Hepatocyte (in vitro differentiated cells): ENCODE data around the gene NRCAM. TPM values are rescaled to one million over a fixed set of nuclear protein-coding genes. Genes with fewer than 3 reads are reported as not detected.

Source experiments
- DNase-seq: peaks from one replicate; pipeline ENCODE4 v3.0.0-alpha.2; 2016; ENCODE audit warnings: low spot score
- H2AFZ ChIP-seq: fragments of 200-600 bp; sonication (generic); 2 replicates; pipeline ENCODE4 v1.6.0; 2016; ENCODE audit warnings: antibody characterized with exemption, mild to moderate bottlenecking
- H3K27ac ChIP-seq: fragments of 200-600 bp; sonication (generic); 2 replicates; pipeline ENCODE4 v1.5.1; 2016; ENCODE audit warnings: mild to moderate bottlenecking
- H3K27me3 ChIP-seq: fragments of 200-600 bp; sonication (generic); 2 replicates; pipeline ENCODE4 v1.6.1; 2016
- H3K36me3 ChIP-seq: fragments of 200-600 bp; sonication (generic); replicated peaks from 2 replicates; pipeline ENCODE4 v1.5.1; 2016; ENCODE audit warnings: low read depth; ENCODE audit not compliant: insufficient read depth
- H3K4me1 ChIP-seq: fragments of 200-600 bp; sonication (generic); 2 replicates; pipeline ENCODE4 v1.5.1; 2016; ENCODE audit warnings: mild to moderate bottlenecking, moderate library complexity; ENCODE audit not compliant: insufficient read depth
- H3K4me2 ChIP-seq: fragments of 200-600 bp; sonication (generic); 2 replicates; pipeline ENCODE4 v1.6.0; 2016
- H3K4me3 ChIP-seq: fragments of 200-600 bp; sonication (generic); 2 replicates; pipeline ENCODE4 v1.5.1; 2016; ENCODE audit warnings: mild to moderate bottlenecking
- H3K79me2 ChIP-seq: fragments of 200-600 bp; sonication (generic); 2 replicates; pipeline ENCODE4 v1.6.0; 2017; ENCODE audit warnings: mild to moderate bottlenecking
- H3K9me2 ChIP-seq: fragments of 200-600 bp; sonication (generic); replicated peaks from 2 replicates; pipeline ENCODE4 v1.6.0; 2017; ENCODE audit warnings: mild to moderate bottlenecking; ENCODE audit not compliant: insufficient read depth
- H3K9me3 ChIP-seq: fragments of 200-600 bp; sonication (generic); 2 replicates; pipeline ENCODE4 v1.5.1; 2016; ENCODE audit warnings: low read depth, mild to moderate bottlenecking
- H4K20me1 ChIP-seq: fragments of 200-600 bp; sonication (generic); 2 replicates; pipeline ENCODE4 v1.6.0; 2016; ENCODE audit warnings: mild to moderate bottlenecking; ENCODE audit not compliant: insufficient read depth, poor library complexity, severe bottlenecking
- EZH2 ChIP-seq: fragments of 200-600 bp; sonication (generic); IDR thresholded peaks from 2 replicates; pipeline ENCODE4 v1.6.1; 2016; ENCODE audit warnings: antibody characterized with exemption, mild to moderate bottlenecking, borderline replicate concordance
- EZH2phosphoT487 ChIP-seq: fragments of 200-600 bp; sonication (generic); IDR thresholded peaks from one replicate; pipeline ENCODE4 v1.6.1; 2018; ENCODE audit warnings: antibody characterized with exemption, mild to moderate bottlenecking, low read depth, moderate library complexity; ENCODE audit not compliant: unreplicated experiment, severe bottlenecking
- WGBS: methylation state at CpG from one replicate; pipeline ENCODE4 v1.1.6; 2016; ENCODE audit warnings: low lambda C conversion rate; ENCODE audit errors: missing lambda C conversion rate; 5-methylcytosine and 5-hydroxymethylcytosine counted together
- polyA plus RNA-seq: library from polyadenylated mRNA; unstranded; fragments of >200 nt; fragmentation: Nextera tagmentation; extraction: Ambion mirVana; gene quantifications from 2 replicates; pipeline ENCODE4 v1.2.1, GENCODE V29; 2016
- total RNA-seq: library from RNA; depleted of rRNA; stranded (reverse); fragments of >200 nt; gene quantifications from 2 replicates; pipeline ENCODE4 v1.2.3, GENCODE V29; 2014
- TF ChIP-seq, protein P1 (sequence below): fragments of 200-600 bp; sonication (generic); IDR thresholded peaks from 2 replicates; pipeline ENCODE4 v1.5.1; 2016; ENCODE audit warnings: antibody characterized with exemption, mild to moderate bottlenecking; ENCODE audit not compliant: poor library complexity

The NRCAM gene
- total and polyA plus RNA-seq, 2 experiments from 2014 or later = 16.0 to 34.4 TPM

DNA sequence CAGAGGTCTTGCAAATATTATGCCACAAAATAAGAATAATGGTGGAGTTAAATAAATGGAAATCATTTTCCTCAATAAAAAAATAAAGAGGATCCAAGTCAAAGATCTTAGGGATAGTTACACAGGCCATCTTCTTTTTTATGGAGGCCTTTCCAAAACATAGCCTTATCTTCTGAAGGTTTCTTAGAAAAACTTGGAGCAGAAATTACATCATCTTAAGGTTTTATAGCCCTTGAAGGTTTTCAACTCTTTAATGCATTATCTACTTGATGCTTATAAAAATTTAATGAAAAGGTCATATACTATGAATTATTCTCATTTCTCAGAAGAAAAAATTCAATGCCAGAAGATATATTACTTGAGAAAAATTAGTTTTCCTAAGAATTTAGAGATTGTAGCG is 231.8 kb downstream of the NRCAM start:
- Histone ChIP-seq H3K9me3 (no peaks in the 10 kb centered on the region), H3K4me2 (no peak overlapping the region), H3K4me1 (no peaks in the 10 kb centered on the region), H3K4me3 (no peak overlapping the region), H3K9me2 (no peaks in the 10 kb centered on the region), H3K36me3 (no peaks in the 10 kb centered on the region), H3K79me2 (no peaks in the 10 kb centered on the region), H3K27me3 (no peaks in the 10 kb centered on the region), H4K20me1 (no peaks in the 10 kb centered on the region), H2AFZ (no peak overlapping the region), H3K27ac (no peak overlapping the region)
- no peak for DNase-seq
- TF ChIP-seq EZH2 = no peak
- TF ChIP-seq, protein P1, sequence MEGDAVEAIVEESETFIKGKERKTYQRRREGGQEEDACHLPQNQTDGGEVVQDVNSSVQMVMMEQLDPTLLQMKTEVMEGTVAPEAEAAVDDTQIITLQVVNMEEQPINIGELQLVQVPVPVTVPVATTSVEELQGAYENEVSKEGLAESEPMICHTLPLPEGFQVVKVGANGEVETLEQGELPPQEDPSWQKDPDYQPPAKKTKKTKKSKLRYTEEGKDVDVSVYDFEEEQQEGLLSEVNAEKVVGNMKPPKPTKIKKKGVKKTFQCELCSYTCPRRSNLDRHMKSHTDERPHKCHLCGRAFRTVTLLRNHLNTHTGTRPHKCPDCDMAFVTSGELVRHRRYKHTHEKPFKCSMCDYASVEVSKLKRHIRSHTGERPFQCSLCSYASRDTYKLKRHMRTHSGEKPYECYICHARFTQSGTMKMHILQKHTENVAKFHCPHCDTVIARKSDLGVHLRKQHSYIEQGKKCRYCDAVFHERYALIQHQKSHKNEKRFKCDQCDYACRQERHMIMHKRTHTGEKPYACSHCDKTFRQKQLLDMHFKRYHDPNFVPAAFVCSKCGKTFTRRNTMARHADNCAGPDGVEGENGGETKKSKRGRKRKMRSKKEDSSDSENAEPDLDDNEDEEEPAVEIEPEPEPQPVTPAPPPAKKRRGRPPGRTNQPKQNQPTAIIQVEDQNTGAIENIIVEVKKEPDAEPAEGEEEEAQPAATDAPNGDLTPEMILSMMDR = no peak
- no peak for TF ChIP-seq EZH2phosphoT487
- WGBS = 95% methylated on average over 1 of the region's 1 CpG

DNA sequence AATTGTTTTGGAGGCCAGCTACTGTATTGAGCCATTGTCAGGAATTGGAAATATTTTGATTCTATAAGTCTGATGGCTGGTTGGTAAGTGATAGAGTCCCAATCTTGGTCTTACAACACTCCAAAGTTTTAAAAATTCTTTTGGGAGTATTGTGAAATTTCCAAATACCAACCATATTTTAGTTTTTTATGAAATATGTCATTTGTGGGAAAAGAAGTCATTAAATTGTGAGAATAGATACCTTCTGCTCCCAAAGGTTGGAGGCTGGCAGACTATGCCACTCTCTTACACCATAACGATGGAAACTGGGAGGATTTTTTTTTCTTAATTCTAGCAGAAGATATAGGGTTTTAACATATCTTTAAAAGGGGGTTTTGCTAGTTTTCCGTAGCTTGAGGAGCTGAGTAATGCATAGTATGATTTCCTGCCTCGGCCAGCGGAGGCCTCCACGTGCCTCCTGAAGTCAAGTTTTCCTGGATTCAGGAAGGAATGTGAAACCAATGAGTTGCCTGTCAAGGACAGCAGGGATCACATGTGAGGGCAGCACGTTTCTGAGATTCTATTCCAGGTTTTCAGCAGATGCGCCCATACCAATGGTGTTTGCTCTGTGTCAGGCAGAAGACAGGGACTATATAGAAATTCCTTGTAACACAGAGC is 233.9 kb downstream of the NRCAM start:
- Histone ChIP-seq H3K4me2 (no peak overlapping the region), H3K79me2 (no peaks in the 10 kb centered on the region), H3K4me1 (no peaks in the 10 kb centered on the region), H3K9me2 (no peaks in the 10 kb centered on the region), H3K4me3 (no peak overlapping the region), H3K27ac (no peak overlapping the region), H3K36me3 (no peaks in the 10 kb centered on the region), H4K20me1 (no peaks in the 10 kb centered on the region), H2AFZ (no peak overlapping the region), H3K27me3 (no peaks in the 10 kb centered on the region), H3K9me3 (no peaks in the 10 kb centered on the region)
- TF ChIP-seq, protein P1 = no peak
- TF ChIP-seq EZH2phosphoT487 = no peak
- no peak for TF ChIP-seq EZH2
- DNase-seq = no peak
- 56% methylated on average over 7 of the region's 7 CpGs for WGBS

DNA sequence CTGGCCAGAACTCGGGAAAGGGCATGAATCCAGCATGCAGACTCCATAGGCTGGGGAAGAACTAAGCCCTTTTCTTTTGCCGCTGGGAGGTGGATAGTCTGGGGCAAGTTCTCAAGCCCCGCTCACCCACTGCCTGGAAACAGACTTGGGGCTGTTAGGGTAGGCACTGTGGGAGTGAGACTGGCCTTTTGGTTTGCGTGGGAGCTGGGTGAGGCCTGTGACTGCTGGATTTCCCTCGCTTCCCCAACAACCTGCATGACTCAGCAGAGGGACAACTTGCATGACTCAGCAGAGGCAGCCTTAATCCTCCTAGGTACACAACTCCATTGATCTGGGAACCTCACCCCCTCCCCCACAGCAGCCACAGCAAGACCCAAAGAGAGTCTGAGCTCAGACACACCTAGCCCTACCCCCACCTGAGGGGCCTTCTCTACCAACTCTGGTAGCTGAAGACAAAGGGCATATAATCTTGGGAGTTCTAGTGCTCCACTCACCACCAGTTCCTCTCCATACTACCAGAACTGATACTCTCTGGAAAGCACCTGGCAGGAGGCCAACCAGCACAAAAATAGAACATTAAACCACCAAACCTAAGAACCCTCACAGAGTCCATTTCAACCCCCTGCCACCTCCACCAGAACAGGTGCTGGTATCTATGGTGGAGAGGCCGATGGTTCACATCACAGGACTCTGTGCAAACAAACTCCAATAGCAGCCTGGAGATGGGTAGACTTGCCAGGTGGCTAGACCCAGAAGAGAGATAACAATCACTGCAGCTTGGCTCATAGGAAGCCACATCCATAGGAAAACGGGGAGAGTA is 244.6 kb downstream of the NRCAM start:
- Histone ChIP-seq H3K4me3 (no peak overlapping the region), H3K9me3 (no peaks in the 10 kb centered on the region), H3K27me3 (no peaks in the 10 kb centered on the region), H3K36me3 (no peaks in the 10 kb centered on the region), H3K27ac (no peak overlapping the region), H3K4me1 (no peaks in the 10 kb centered on the region), H2AFZ (no peak overlapping the region), H3K4me2 (no peak overlapping the region), H4K20me1 (no peaks in the 10 kb centered on the region), H3K79me2 (no peaks in the 10 kb centered on the region), H3K9me2 (no peaks in the 10 kb centered on the region)
- 92% methylated on average over 7 of the region's 7 CpGs for WGBS
- DNase-seq = no peak
- no peak for TF ChIP-seq EZH2phosphoT487
- no peak for TF ChIP-seq EZH2
- TF ChIP-seq, protein P1 = no peak
